K562 (cell line): Measurements from ENCODE around the gene ANTKMT. TPM values are rescaled to one million over a fixed set of nuclear protein-coding genes. Genes with fewer than 3 reads are reported as not detected.

Experiments
- CBX1 ChIP-seq: sonication (generic); IDR thresholded peaks from 2 replicates; pipeline ENCODE4 v1.6.1; 2016; ENCODE audit warnings: antibody characterized with exemption, low read depth, mild to moderate bottlenecking
- DNMT1 ChIP-seq: fragments of 450-650 bp; IDR thresholded peaks from 2 replicates; pipeline ENCODE4 v1.6.1; 2016; ENCODE audit warnings: antibody characterized with exemption, mild to moderate bottlenecking
- ERF ChIP-seq: fragments of 450-650 bp; formaldehyde crosslinking; IDR thresholded peaks from 2 replicates; pipeline ENCODE4 v1.4.0; 2020; ENCODE audit warnings: mild to moderate bottlenecking, mixed read lengths
- FUS ChIP-seq: fragments of 200-400 bp; formaldehyde crosslinking; optimal IDR thresholded peaks from 2 replicates; pipeline ENCODE3; 2017; ENCODE audit warnings: low read depth, low read length
- MYNN ChIP-seq, 2 experiments: sonication (generic); formaldehyde crosslinking in 1 of 2; IDR thresholded peaks; 2 replicates each; pipeline versions ENCODE4 v1.5.0 to v1.6.1; 2016 to 2020; ENCODE audit warnings: antibody characterized with exemption in 1 of 2, missing genetic modification reagents in 1 of 2
- NCOA6 ChIP-seq: fragments of 450-650 bp; IDR thresholded peaks from 2 replicates; pipeline ENCODE4 v1.6.1; 2017; ENCODE audit warnings: mild to moderate bottlenecking
- NFIX ChIP-seq: fragments of 250-450 bp; sonication (Bioruptor Pico); IDR thresholded peaks from 2 replicates; pipeline ENCODE4 v1.4.0; 2020; ENCODE audit warnings: low read depth, mild to moderate bottlenecking, moderate library complexity
- RCOR1 ChIP-seq, 2 experiments: IDR thresholded peaks; 2 replicates each; pipeline ENCODE4 v1.6.1; 2012; ENCODE audit warnings: low read depth in 2 of 2, low read length in 2 of 2, borderline replicate concordance in 1 of 2, improper control_type of control experiment in 1 of 2
- SMC3 ChIP-seq: conservative IDR thresholded peaks from 2 replicates; pipeline ENCODE4 v1.6.1; 2011; ENCODE audit warnings: low read depth, low read length, improper control_type of control experiment; ENCODE audit not compliant: insufficient read depth
- TAF1 ChIP-seq: IDR thresholded peaks from 2 replicates; pipeline ENCODE4 v1.6.1; 2011; ENCODE audit warnings: mild to moderate bottlenecking, low read length, moderate library complexity; ENCODE audit not compliant: insufficient read depth, control insufficient read depth, severe bottlenecking; ENCODE audit errors: extremely low read depth
- TBL1XR1 ChIP-seq, 2 experiments: IDR thresholded peaks; 2 replicates each; pipeline ENCODE4 v1.6.1; 2012; ENCODE audit warnings: improper control_type of control experiment in 2 of 2, low read length in 2 of 2, mild to moderate bottlenecking in 1 of 2
- ZBTB7A ChIP-seq: IDR thresholded peaks from 2 replicates; pipeline ENCODE4 v1.6.1; 2011; ENCODE audit warnings: low read depth, mild to moderate bottlenecking, low read length, moderate library complexity, borderline replicate concordance; ENCODE audit not compliant: control insufficient read depth
- ZFPM2 ChIP-seq: fragments of 250-450 bp; sonication (Bioruptor Pico); IDR thresholded peaks from 2 replicates; pipeline ENCODE4 v1.5.1; 2022; ENCODE audit warnings: mild to moderate bottlenecking
- ZFX ChIP-seq: sonication (generic); formaldehyde crosslinking; IDR thresholded peaks from 2 replicates; pipeline ENCODE4 v1.8.0; 2022; ENCODE audit warnings: mild to moderate bottlenecking, missing genetic modification reagents, moderate library complexity
- ZNF175 ChIP-seq: fragments of 200-800 bp; sonication (Bioruptor generic); IDR thresholded peaks from 2 replicates; pipeline ENCODE4 v1.6.1; 2016; ENCODE audit warnings: low read depth, mild to moderate bottlenecking, missing genetic modification characterization, missing compliant biosample characterization
- ZNF445 ChIP-seq: fragments of 250-450 bp; sonication (Bioruptor Pico); IDR thresholded peaks from 2 replicates; pipeline ENCODE4 v1.4.0; 2020; ENCODE audit warnings: low read depth, mild to moderate bottlenecking, moderate library complexity
- ZNF583 ChIP-seq: fragments of 250-450 bp; sonication (Bioruptor Pico); IDR thresholded peaks from 2 replicates; pipeline ENCODE4 v1.4.0; 2020
- polyA plus RNA-seq, 8 experiments: library from polyadenylated mRNA; depleted of rRNA in 4 of 8; stranded (reverse) in 5 of 8; unstranded in 3 of 8; fragments of >200 nt; fragmentation: Nextera tagmentation in 2 of 8; fragmentation: Illumina TruSeq in 1 of 8; extraction: Ambion mirVana in 2 of 8; extraction: Trizol in 1 of 8; gene quantifications; 2 replicates each; pipeline versions ENCODE4 v1.2.1 to v1.2.3, GENCODE V29; 2011 to 2014; ENCODE audit warnings: inconsistent platforms in 1 of 8, missing spikeins in 1 of 8
- total RNA-seq, 7 experiments: library from RNA; depleted of rRNA in 6 of 7; stranded (reverse); fragments of >200 nt in 6 of 7; fragmentation: Illumina TruSeq in 2 of 7; extraction: Trizol in 2 of 7; gene quantifications; 2 replicates each; pipeline versions ENCODE4 v1.2.1 to v1.2.3, GENCODE V29; 2011 to 2021; ENCODE audit warnings: low replicate concordance in 1 of 7
- TF ChIP-seq, protein P1 (sequence below): fragments of 250-450 bp; sonication (Bioruptor Pico); IDR thresholded peaks from 2 replicates; pipeline ENCODE4 v1.8.0; 2022; ENCODE audit warnings: inconsistent platforms, mild to moderate bottlenecking, moderate library complexity, borderline replicate concordance
- TF ChIP-seq, protein P2 (sequence below): sonication (generic); formaldehyde crosslinking; IDR thresholded peaks from 2 replicates; pipeline ENCODE4 v1.4.0; 2020; ENCODE audit warnings: mild to moderate bottlenecking, missing genetic modification reagents
- TF ChIP-seq, protein P3 (sequence below), 2 experiments: fragments of 450-650 bp; IDR thresholded peaks; 2 replicates each; pipeline ENCODE4 v1.6.1; 2016
- TF ChIP-seq, protein P4 (sequence below), 2 experiments: fragments of 450-650 bp; conservative IDR thresholded peaks; 2 replicates each; pipeline ENCODE4 v1.6.1; 2017; ENCODE audit warnings: mild to moderate bottlenecking in 2 of 2, moderate library complexity in 2 of 2

The ANTKMT gene
- total and polyA plus RNA-seq, 9 of the 15 experiments (the other 6 are each of a cell fraction or from before 2014, with no cell fraction given): 0.58 to 217 (median 19.1) TPM

DNA sequence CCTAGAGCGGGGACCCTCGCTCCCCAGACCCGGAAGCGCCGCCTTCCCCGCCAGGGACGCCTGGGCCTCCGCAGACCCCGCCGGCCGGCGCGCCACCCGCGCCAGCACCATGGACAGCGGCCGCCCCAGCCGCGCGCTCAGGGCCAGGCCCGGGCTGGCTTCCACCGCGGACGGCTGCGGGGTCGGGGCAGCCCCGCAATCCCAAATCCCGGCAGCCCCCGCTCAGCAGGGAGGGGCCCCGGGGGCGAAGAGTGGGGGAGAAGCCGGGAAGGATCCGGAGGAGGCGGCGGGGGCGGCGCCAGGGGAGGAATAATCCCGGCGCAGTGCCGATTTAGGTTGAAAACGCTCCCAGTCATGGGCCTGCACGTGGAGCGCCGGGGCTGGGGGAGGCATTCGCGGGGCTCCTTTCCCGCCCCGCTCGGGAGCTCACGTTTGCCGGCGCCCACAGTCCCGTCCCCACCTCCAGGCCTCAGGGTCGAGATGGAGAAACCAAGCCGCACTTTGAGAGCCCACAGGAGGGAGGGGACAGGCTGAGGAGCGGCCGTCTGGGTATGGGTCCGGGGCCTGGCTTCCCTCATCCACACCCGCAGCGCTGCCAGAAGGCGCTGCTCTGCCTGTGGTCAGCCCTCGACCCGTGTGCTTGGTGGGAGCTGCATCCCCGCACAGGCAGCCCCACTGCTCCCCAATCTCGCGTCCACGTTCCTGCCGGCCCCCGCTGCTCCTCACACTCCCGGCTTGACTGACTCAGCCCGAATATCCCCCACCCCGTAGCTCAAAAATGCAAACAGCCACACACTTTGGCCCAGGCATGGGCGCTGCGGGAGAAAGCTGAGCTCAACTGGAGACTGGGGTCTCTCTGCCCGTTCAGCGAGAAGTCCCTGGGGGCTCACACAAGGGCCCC lies 20.0 kb upstream of the ANTKMT start (continued):
- TF ChIP-seq SMC3: no peak
- TF ChIP-seq, protein P1, sequence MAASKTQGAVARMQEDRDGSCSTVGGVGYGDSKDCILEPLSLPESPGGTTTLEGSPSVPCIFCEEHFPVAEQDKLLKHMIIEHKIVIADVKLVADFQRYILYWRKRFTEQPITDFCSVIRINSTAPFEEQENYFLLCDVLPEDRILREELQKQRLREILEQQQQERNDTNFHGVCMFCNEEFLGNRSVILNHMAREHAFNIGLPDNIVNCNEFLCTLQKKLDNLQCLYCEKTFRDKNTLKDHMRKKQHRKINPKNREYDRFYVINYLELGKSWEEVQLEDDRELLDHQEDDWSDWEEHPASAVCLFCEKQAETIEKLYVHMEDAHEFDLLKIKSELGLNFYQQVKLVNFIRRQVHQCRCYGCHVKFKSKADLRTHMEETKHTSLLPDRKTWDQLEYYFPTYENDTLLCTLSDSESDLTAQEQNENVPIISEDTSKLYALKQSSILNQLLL: no peak
- TF ChIP-seq RCOR1 (IDR thresholded peaks at IDR 0.05; ENCODE audit: borderline replicate concordance in 1 of 2, low read depth in 2 of 2, low read length in 2 of 2): 0 out of 4 replicates have a peak, but pooled peaks of 1 of the 2 experiments have one; percentile 8
- TF ChIP-seq TAF1: no peak
- peak; percentile 24; the same call in 1 of the 2 replicates for TF ChIP-seq ZFX (CRISPR knock-in tag)
- no peak for TF ChIP-seq CBX1
- TF ChIP-seq, protein P2, sequence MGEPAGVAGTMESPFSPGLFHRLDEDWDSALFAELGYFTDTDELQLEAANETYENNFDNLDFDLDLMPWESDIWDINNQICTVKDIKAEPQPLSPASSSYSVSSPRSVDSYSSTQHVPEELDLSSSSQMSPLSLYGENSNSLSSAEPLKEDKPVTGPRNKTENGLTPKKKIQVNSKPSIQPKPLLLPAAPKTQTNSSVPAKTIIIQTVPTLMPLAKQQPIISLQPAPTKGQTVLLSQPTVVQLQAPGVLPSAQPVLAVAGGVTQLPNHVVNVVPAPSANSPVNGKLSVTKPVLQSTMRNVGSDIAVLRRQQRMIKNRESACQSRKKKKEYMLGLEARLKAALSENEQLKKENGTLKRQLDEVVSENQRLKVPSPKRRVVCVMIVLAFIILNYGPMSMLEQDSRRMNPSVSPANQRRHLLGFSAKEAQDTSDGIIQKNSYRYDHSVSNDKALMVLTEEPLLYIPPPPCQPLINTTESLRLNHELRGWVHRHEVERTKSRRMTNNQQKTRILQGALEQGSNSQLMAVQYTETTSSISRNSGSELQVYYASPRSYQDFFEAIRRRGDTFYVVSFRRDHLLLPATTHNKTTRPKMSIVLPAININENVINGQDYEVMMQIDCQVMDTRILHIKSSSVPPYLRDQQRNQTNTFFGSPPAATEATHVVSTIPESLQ (CRISPR knock-in tag): no peak
- no peak for TF ChIP-seq ERF (CRISPR knock-in tag)
- TF ChIP-seq TBL1XR1 (IDR thresholded peaks at IDR 0.05; ENCODE audit: low read length in 2 of 2): no peak
- TF ChIP-seq NCOA6: no peak
- TF ChIP-seq, protein P3, sequence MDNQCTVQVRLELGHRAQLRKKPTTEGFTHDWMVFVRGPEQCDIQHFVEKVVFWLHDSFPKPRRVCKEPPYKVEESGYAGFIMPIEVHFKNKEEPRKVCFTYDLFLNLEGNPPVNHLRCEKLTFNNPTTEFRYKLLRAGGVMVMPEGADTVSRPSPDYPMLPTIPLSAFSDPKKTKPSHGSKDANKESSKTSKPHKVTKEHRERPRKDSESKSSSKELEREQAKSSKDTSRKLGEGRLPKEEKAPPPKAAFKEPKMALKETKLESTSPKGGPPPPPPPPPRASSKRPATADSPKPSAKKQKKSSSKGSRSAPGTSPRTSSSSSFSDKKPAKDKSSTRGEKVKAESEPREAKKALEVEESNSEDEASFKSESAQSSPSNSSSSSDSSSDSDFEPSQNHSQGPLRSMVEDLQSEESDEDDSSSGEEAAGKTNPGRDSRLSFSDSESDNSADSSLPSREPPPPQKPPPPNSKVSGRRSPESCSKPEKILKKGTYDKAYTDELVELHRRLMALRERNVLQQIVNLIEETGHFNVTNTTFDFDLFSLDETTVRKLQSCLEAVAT (IDR thresholded peaks at IDR 0.05): no peak
- TF ChIP-seq FUS: peak; percentile 40
- TF ChIP-seq NFIX (CRISPR knock-in tag): no peak
- no peak for TF ChIP-seq ZNF175
- no peak for TF ChIP-seq ZNF445 (CRISPR knock-in tag)
- TF ChIP-seq, protein P4, sequence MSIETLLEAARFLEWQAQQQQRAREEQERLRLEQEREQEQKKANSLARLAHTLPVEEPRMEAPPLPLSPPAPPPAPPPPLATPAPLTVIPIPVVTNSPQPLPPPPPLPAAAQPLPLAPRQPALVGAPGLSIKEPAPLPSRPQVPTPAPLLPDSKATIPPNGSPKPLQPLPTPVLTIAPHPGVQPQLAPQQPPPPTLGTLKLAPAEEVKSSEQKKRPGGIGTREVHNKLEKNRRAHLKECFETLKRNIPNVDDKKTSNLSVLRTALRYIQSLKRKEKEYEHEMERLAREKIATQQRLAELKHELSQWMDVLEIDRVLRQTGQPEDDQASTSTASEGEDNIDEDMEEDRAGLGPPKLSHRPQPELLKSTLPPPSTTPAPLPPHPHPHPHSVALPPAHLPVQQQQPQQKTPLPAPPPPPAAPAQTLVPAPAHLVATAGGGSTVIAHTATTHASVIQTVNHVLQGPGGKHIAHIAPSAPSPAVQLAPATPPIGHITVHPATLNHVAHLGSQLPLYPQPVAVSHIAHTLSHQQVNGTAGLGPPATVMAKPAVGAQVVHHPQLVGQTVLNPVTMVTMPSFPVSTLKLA (conservative IDR thresholded peaks at IDR 0.05): peak in 1 of 2 experiments; percentile 72; a peak in 2 of 4 replicates
- no peak for TF ChIP-seq DNMT1
- TF ChIP-seq MYNN (IDR thresholded peaks at IDR 0.05): no peak
- TF ChIP-seq MYNN (CRISPR knock-in tag; IDR thresholded peaks at IDR 0.05): no peak
- no peak for TF ChIP-seq ZFPM2
- no peak for TF ChIP-seq ZNF583
- peak; percentile 77; the same call in 1 of the 2 replicates for TF ChIP-seq ZBTB7A
